ENCODE data around the gene MAVS.
"Not testable (repeated sequence)": the region's sequence is repeated elsewhere in the genome, so short reads cannot be mapped to it uniquely, and the experiment has no call there.

- TF ChIP-seq CTCF, POLR2A (IDR thresholded peaks at IDR 0.05): not testable (repeated sequence)
These were observed 6.4 kb upstream of the MAVS start for GRCh38 chr20:3840201-3840600.
